Mesenchymal stem cell (in vitro differentiated cells and primary cell): Measurements from ENCODE around the gene ASB5.
A peak's percentile ranks its signal among the peaks of the same experiment; 100 is the strongest.

ENCODE experiments used
- DNase-seq: peaks from one replicate; pipeline ENCODE4 v3.0.0-alpha.2; 2013
- H2AFZ ChIP-seq: one replicate; pipeline ENCODE4 v1.6.1; 2013; ENCODE audit warnings: low read depth, mild to moderate bottlenecking, control low read depth, inconsistent platforms, low read length, moderate library complexity
- H2AK5ac ChIP-seq: 2 replicates; pipeline ENCODE4 v1.6.1; 2013; ENCODE audit warnings: low read length, moderate library complexity, mild to moderate bottlenecking, inconsistent platforms; ENCODE audit not compliant: severe bottlenecking
- H2BK120ac ChIP-seq: one replicate; pipeline ENCODE4 v1.6.1; 2013; ENCODE audit warnings: low read depth, mild to moderate bottlenecking, inconsistent platforms, low read length, moderate library complexity
- H2BK12ac ChIP-seq, 2 experiments: one replicate each; pipeline ENCODE4 v1.6.1; 2013; ENCODE audit warnings: inconsistent platforms in 2 of 2, low read length in 2 of 2, mild to moderate bottlenecking in 2 of 2, moderate library complexity in 2 of 2, control low read depth in 1 of 2
- H2BK15ac ChIP-seq: one replicate; pipeline ENCODE4 v1.6.1; 2013; ENCODE audit warnings: mild to moderate bottlenecking, low read depth, inconsistent platforms; ENCODE audit not compliant: poor library complexity, severe bottlenecking
- H2BK5ac ChIP-seq: 2 replicates; pipeline ENCODE4 v1.6.1; 2013; ENCODE audit warnings: low read depth, mild to moderate bottlenecking, low read length, control low read depth, inconsistent platforms; ENCODE audit not compliant: poor library complexity, severe bottlenecking
- H3K14ac ChIP-seq, 2 experiments: one replicate each; pipeline ENCODE4 v1.6.1; 2013; ENCODE audit warnings: inconsistent platforms in 2 of 2, low read length in 2 of 2, control low read depth in 1 of 2, mild to moderate bottlenecking in 1 of 2, moderate library complexity in 1 of 2
- H3K18ac ChIP-seq, 2 experiments: one replicate each; pipeline ENCODE4 v1.6.1; 2013; ENCODE audit warnings: inconsistent platforms in 2 of 2, low read length in 2 of 2, control low read depth in 1 of 2, low read depth in 1 of 2, mild to moderate bottlenecking in 1 of 2
- H3K23ac ChIP-seq, 2 experiments: one replicate each; pipeline ENCODE4 v1.6.1; 2013; ENCODE audit warnings: inconsistent platforms in 2 of 2, low read length in 2 of 2, mild to moderate bottlenecking in 2 of 2, moderate library complexity in 2 of 2, control low read depth in 1 of 2
- H3K27ac ChIP-seq: 2 replicates; pipeline ENCODE4 v1.5.1; 2013; ENCODE audit warnings: mild to moderate bottlenecking, moderate library complexity, low read length, control low read depth, inconsistent platforms; ENCODE audit not compliant: poor library complexity, severe bottlenecking
- H3K27me3 ChIP-seq, 2 experiments: 2 replicates each; pipeline versions ENCODE4 v1.6.1 to v1.7.0; 2013; ENCODE audit warnings: low read length in 2 of 2, mild to moderate bottlenecking in 2 of 2, moderate library complexity in 2 of 2, control low read depth in 1 of 2, inconsistent platforms in 1 of 2; ENCODE audit not compliant: control insufficient read depth in 1 of 2, insufficient read depth in 1 of 2
- H3K36me3 ChIP-seq, 2 experiments: 2 replicates each; pipeline versions ENCODE4 v1.6.1 to v1.7.0; 2013; ENCODE audit warnings: low read length in 2 of 2, control low read depth in 1 of 2, inconsistent platforms in 1 of 2, low read depth in 1 of 2, mild to moderate bottlenecking in 1 of 2; ENCODE audit not compliant: insufficient read depth in 2 of 2, control insufficient read depth in 1 of 2
- H3K4ac ChIP-seq, 2 experiments: one replicate each; pipeline ENCODE4 v1.6.1; 2013; ENCODE audit warnings: inconsistent platforms in 2 of 2, low read length in 2 of 2, mild to moderate bottlenecking in 2 of 2, moderate library complexity in 2 of 2, control low read depth in 1 of 2, low read depth in 1 of 2
- H3K4me1 ChIP-seq: 2 replicates; pipeline ENCODE4 v1.6.1; 2013; ENCODE audit warnings: low read depth, low read length, control low read depth; ENCODE audit not compliant: control insufficient read depth, insufficient read depth
- H3K4me2 ChIP-seq: 2 replicates; pipeline ENCODE4 v1.6.1; 2013; ENCODE audit warnings: low read length, mild to moderate bottlenecking, inconsistent platforms; ENCODE audit not compliant: poor library complexity, severe bottlenecking
- H3K4me3 ChIP-seq, 2 experiments: 2 replicates each; pipeline versions ENCODE4 v1.5.1 to v1.7.0; 2013; ENCODE audit warnings: low read length in 2 of 2, mild to moderate bottlenecking in 2 of 2, control low read depth in 1 of 2, low read depth in 1 of 2; ENCODE audit not compliant: insufficient read depth in 1 of 2
- H3K79me1 ChIP-seq: replicated peaks from 2 replicates; pipeline ENCODE4 v1.6.1; 2013; ENCODE audit warnings: mild to moderate bottlenecking, control low read depth, low read length, inconsistent platforms; ENCODE audit not compliant: poor library complexity, severe bottlenecking
- H3K9ac ChIP-seq: 2 replicates; pipeline ENCODE4 v1.7.0; 2013; ENCODE audit warnings: mild to moderate bottlenecking, low read length, moderate library complexity
- H3K9me3 ChIP-seq: 2 replicates; pipeline ENCODE4 v1.7.0; 2013; ENCODE audit warnings: mild to moderate bottlenecking, low read length; ENCODE audit not compliant: control insufficient read depth
- H4K8ac ChIP-seq: one replicate; pipeline ENCODE4 v1.6.1; 2013; ENCODE audit warnings: inconsistent platforms, mild to moderate bottlenecking, low read length, moderate library complexity
- H4K91ac ChIP-seq: one replicate; pipeline ENCODE4 v1.6.1; 2013; ENCODE audit warnings: mild to moderate bottlenecking, low read length, inconsistent platforms
- WGBS: methylation state at CpG from one replicate; pipeline ENCODE4 v1.1.7; 2013; ENCODE audit warnings: mixed read lengths; 5-methylcytosine and 5-hydroxymethylcytosine counted together

The ASB5 gene

GRCh38 chr4:176236946-176237345 lies 32.1 kb downstream of the ASB5 start:
- no peak overlapping the region for H3K18ac ChIP-seq
- H3K4me1 ChIP-seq, result no peaks in the 10 kb centered on the region
- 90% methylated on average over 5 of the region's 5 CpGs for WGBS
- no peak overlapping the region for H2AFZ ChIP-seq
- H3K4me2 ChIP-seq, result no peak overlapping the region
- peak; percentile 30 for DNase-seq
- no peaks in the 10 kb centered on the region for H3K9me3 ChIP-seq
- H3K23ac ChIP-seq, result no peak overlapping the region
- no peak overlapping the region for H3K14ac ChIP-seq
- H2BK15ac ChIP-seq, result no peak overlapping the region
- H3K27me3 ChIP-seq, result no peaks in the 10 kb centered on the region
- no peaks in the 10 kb centered on the region for H3K79me1 ChIP-seq
- H3K27ac ChIP-seq, result no peak overlapping the region
- H2AK5ac ChIP-seq, result no peak overlapping the region
- H2BK5ac ChIP-seq, result no peak overlapping the region
- no peak overlapping the region for H4K8ac ChIP-seq
- no peak overlapping the region for H2BK120ac ChIP-seq
- H3K4ac ChIP-seq, result no peak overlapping the region
- no peak overlapping the region for H3K9ac ChIP-seq
- H4K91ac ChIP-seq, result no peak overlapping the region
- H3K4me3 ChIP-seq, result no peak overlapping the region
- no peak overlapping the region for H2BK12ac ChIP-seq
- H3K36me3 ChIP-seq, result no peaks in the 10 kb centered on the region

- no peak overlapping the region for H2BK120ac ChIP-seq
- H4K8ac ChIP-seq, result no peak overlapping the region
- no peaks in the 10 kb centered on the region for H3K36me3 ChIP-seq
- H3K9me3 ChIP-seq, result no peaks in the 10 kb centered on the region
- no peak overlapping the region for H2BK12ac ChIP-seq
- H3K9ac ChIP-seq, result no peak overlapping the region
- H3K4me3 ChIP-seq, result no peak overlapping the region
- no peak overlapping the region for H4K91ac ChIP-seq
- no peak overlapping the region for H3K4me2 ChIP-seq
- WGBS, result 89% methylated on average over 4 of the region's 4 CpGs
- no peaks in the 10 kb centered on the region for H3K79me1 ChIP-seq
- H2AK5ac ChIP-seq, result no peak overlapping the region
- DNase-seq, result no peak
- no peak overlapping the region for H2AFZ ChIP-seq
- no peaks in the 10 kb centered on the region for H3K4me1 ChIP-seq
- H3K14ac ChIP-seq, result no peak overlapping the region
- no peak overlapping the region for H2BK15ac ChIP-seq
- H3K23ac ChIP-seq, result no peak overlapping the region
- no peak overlapping the region for H3K27ac ChIP-seq
- H3K4ac ChIP-seq, result no peak overlapping the region
- H2BK5ac ChIP-seq, result no peak overlapping the region
- no peaks in the 10 kb centered on the region for H3K27me3 ChIP-seq
- H3K18ac ChIP-seq, result no peak overlapping the region
Observed at GRCh38 chr4:176230836-176231235, 38.2 kb downstream of the ASB5 start.

GRCh38 chr4:176229645-176230044 lies 39.4 kb downstream of the ASB5 start:
- no peak for DNase-seq
- 76% methylated on average over 3 of the region's 4 CpGs for whole genome bisulfite sequencing
- H2AFZ ChIP-seq, result no peak overlapping the region
- H3K18ac ChIP-seq, result no peak overlapping the region
- no peak overlapping the region for H3K27ac ChIP-seq
- no peak overlapping the region for H4K91ac ChIP-seq
- H2AK5ac ChIP-seq, result no peak overlapping the region
- no peak overlapping the region for H3K14ac ChIP-seq
- H3K4ac ChIP-seq, result no peak overlapping the region
- H3K23ac ChIP-seq, result no peak overlapping the region
- no peaks in the 10 kb centered on the region for H3K4me1 ChIP-seq
- no peak overlapping the region for H2BK5ac ChIP-seq
- H3K9ac ChIP-seq, result no peak overlapping the region
- H3K79me1 ChIP-seq, result no peaks in the 10 kb centered on the region
- no peak overlapping the region for H3K4me3 ChIP-seq
- H4K8ac ChIP-seq, result no peak overlapping the region
- no peaks in the 10 kb centered on the region for H3K36me3 ChIP-seq
- H3K4me2 ChIP-seq, result no peak overlapping the region
- no peak overlapping the region for H2BK120ac ChIP-seq
- no peak overlapping the region for H2BK15ac ChIP-seq
- no peaks in the 10 kb centered on the region for H3K9me3 ChIP-seq
- no peaks in the 10 kb centered on the region for H3K27me3 ChIP-seq
- no peak overlapping the region for H2BK12ac ChIP-seq

GRCh38 chr4:176226736-176227135 lies 42.3 kb downstream of the ASB5 start:
- no peak overlapping the region for H3K4ac ChIP-seq
- no peak overlapping the region for H2BK120ac ChIP-seq
- H2BK5ac ChIP-seq, result no peak overlapping the region
- no peak overlapping the region for H3K4me2 ChIP-seq
- H4K8ac ChIP-seq, result no peak overlapping the region
- no peak overlapping the region for H4K91ac ChIP-seq
- H3K4me1 ChIP-seq, result no peaks in the 10 kb centered on the region
- no peaks in the 10 kb centered on the region for H3K79me1 ChIP-seq
- H3K27me3 ChIP-seq, result no peaks in the 10 kb centered on the region
- H2AK5ac ChIP-seq, result no peak overlapping the region
- WGBS, result 68% methylated on average over 5 of the region's 5 CpGs
- no peak overlapping the region for H3K27ac ChIP-seq
- H3K23ac ChIP-seq, result no peak overlapping the region
- no peak overlapping the region for H2BK15ac ChIP-seq
- H3K18ac ChIP-seq, result no peak overlapping the region
- no peaks in the 10 kb centered on the region for H3K36me3 ChIP-seq
- H2BK12ac ChIP-seq, result no peak overlapping the region
- peak overlapping the region; percentile 10 for H2AFZ ChIP-seq
- H3K4me3 ChIP-seq, result no peak overlapping the region
- H3K9ac ChIP-seq, result no peak overlapping the region
- no peaks in the 10 kb centered on the region for H3K9me3 ChIP-seq
- peak; percentile 9 for DNase-seq
- no peak overlapping the region for H3K14ac ChIP-seq
